Midbrain (tissue), 1 donor: ENCODE results near the gene KCNMA1.

ENCODE experiments used
- DNase-seq: peaks from one replicate; lab custom pipeline; 2025; lab: John Stamatoyannopoulos, UW

The KCNMA1 gene

GRCh38 chr10:77043420-77043763 is 594.2 kb downstream of the KCNMA1 start:
- no peak for DNase-seq

GRCh38 chr10:77042706-77043419 is 594.7 kb downstream of the KCNMA1 start:
- DNase-seq, result no peak

GRCh38 chr10:77041636-77042258 is 595.9 kb downstream of the KCNMA1 start:
- DNase-seq, result no peak

GRCh38 chr10:77038407-77038806 is 599.2 kb downstream of the KCNMA1 start:
- DNase-seq, result no peak

- DNase-seq, result peak; percentile 31
These were observed 599.7 kb downstream of the KCNMA1 start for GRCh38 chr10:77037735-77038403.

GRCh38 chr10:77036993-77037734 is 600.4 kb downstream of the KCNMA1 start:
- DNase-seq, result peak; percentile 14

GRCh38 chr10:77036276-77036675 is 601.3 kb downstream of the KCNMA1 start:
- DNase-seq, result no peak

GRCh38 chr10:77034795-77035194 is 602.8 kb downstream of the KCNMA1 start:
- DNase-seq, result no peak

- DNase-seq, result no peak
These were observed 603.4 kb downstream of the KCNMA1 start for GRCh38 chr10:77034240-77034639.

- DNase-seq, result no peak
These were observed 605.4 kb downstream of the KCNMA1 start for GRCh38 chr10:77032188-77032570.

- DNase-seq, result no peak
These were observed 605.9 kb downstream of the KCNMA1 start for GRCh38 chr10:77031531-77032187.

- no peak for DNase-seq
These were observed 606.6 kb downstream of the KCNMA1 start for GRCh38 chr10:77030974-77031373.

GRCh38 chr10:77029777-77030717 is 607.6 kb downstream of the KCNMA1 start:
- DNase-seq, result no peak

- DNase-seq, result no peak
These were observed 609.6 kb downstream of the KCNMA1 start for GRCh38 chr10:77028042-77028441.

GRCh38 chr10:77027576-77027975 is 610.0 kb downstream of the KCNMA1 start:
- DNase-seq, result no peak

- DNase-seq, result no peak
These were observed 610.5 kb downstream of the KCNMA1 start for GRCh38 chr10:77027141-77027540.

GRCh38 chr10:77026148-77026547 is 611.5 kb downstream of the KCNMA1 start:
- DNase-seq, result no peak

GRCh38 chr10:77024461-77024860 is 613.1 kb downstream of the KCNMA1 start:
- DNase-seq, result no peak

- no peak for DNase-seq
These were observed 614.2 kb downstream of the KCNMA1 start for GRCh38 chr10:77023396-77023795.

GRCh38 chr10:77022671-77023070 is 614.9 kb downstream of the KCNMA1 start:
- DNase-seq, result no peak

- no peak for DNase-seq
These were observed 615.6 kb downstream of the KCNMA1 start for GRCh38 chr10:77021966-77022490.
